ENCODE measurements around the gene CDH15. TPM values are rescaled to one million over a fixed set of nuclear protein-coding genes. Genes with fewer than 3 reads are reported as not detected.
A peak's percentile ranks its signal among the peaks of the same experiment; 100 is the strongest.

CDH15 gene
- total RNA-seq, 1 experiment from 2014 or later: 3.8 TPM

DNA sequence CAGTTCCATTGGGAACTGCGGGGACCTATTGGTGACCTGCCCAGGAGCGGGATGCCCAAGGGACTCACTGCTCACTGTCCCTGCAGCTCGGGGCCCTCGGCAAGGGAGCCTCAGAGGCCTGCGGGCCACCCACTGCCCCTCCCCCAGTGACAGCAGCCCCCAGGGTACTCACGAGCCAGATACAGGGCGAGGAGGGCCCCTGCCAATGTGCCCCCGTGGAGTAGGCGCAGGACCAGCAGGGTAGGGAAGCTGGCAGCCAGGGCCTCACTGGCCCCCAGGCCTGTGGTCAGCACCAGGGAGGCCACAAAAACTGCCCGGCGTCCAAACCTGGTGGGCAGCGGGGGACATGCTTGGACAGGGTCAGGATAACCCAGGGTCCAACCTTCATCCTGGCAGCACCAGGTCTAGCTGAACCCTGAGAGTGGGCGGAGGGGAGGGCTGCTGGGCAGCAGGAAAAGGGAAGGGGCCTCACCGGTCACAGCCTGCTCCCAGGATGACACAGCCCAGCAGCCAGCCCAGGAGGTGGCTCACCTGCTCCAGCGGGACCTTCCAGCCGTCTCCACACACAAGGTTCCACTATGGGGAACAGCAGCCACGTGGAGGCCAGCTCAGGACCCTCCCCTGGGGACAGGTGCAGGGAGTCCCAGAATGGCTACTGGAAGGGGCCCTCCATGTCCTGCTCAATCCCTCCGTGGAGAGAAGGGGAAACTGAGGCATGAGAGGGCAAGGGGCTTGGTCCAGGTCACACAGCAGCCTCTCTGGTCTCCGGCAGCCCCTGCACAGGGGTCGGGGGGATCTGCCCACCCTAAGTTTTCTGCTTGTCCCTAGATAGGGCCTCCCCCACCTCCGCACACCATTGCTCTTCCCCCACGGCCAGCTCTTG is 27.9 kb downstream of the CDH15 start (continued):
- TF ChIP-seq, protein P1, sequence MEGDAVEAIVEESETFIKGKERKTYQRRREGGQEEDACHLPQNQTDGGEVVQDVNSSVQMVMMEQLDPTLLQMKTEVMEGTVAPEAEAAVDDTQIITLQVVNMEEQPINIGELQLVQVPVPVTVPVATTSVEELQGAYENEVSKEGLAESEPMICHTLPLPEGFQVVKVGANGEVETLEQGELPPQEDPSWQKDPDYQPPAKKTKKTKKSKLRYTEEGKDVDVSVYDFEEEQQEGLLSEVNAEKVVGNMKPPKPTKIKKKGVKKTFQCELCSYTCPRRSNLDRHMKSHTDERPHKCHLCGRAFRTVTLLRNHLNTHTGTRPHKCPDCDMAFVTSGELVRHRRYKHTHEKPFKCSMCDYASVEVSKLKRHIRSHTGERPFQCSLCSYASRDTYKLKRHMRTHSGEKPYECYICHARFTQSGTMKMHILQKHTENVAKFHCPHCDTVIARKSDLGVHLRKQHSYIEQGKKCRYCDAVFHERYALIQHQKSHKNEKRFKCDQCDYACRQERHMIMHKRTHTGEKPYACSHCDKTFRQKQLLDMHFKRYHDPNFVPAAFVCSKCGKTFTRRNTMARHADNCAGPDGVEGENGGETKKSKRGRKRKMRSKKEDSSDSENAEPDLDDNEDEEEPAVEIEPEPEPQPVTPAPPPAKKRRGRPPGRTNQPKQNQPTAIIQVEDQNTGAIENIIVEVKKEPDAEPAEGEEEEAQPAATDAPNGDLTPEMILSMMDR (IDR thresholded peaks at IDR 0.05 in 2 of 3, conservative IDR thresholded peaks at IDR 0.05 in 1 of 3; ENCODE audit: borderline replicate concordance in 1 of 3, insufficient read depth in 1 of 3, low read depth in 2 of 3, low read length in 2 of 3): no peak

DNA sequence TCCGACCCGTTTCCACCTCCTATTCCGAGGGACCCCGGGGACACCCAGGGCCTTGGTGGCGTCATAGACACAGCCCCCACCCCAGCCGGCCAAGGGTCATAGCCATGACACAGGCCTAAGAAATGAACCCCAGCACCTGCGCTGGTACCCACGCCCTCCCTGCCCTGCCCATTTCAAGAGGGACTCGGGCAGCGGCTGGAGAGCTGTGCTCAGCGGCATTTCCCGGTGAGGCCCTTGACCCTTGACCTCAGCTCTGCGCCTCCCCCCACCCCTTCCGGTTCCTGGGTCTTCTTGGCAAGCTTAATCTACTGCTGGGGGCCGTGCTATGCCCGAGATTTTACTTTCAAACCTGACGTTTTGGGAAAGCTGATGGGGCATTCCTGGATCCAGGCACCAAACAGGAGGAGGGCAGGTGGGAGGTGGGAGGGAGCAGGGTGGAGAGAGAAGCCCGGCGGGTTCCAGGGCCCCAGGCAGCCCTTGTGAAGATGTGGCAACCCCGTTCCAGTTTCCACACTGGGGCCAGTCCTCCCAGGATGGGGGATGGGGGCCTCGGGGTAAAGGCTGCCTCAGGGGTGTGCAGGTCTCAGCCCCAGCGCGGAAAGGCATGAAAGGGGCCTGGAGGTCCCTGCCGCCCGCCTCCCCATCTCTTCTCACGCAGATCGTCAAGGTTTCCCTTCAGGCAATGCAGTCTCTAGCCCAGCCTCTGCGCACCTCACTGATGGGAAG is 28.7 kb downstream of the CDH15 start, which contains the start of gene SLC22A31:
Gene SLC22A31, minus strand, starts transcription at position 414 of the 726 bp plus-strand sequence. Its CDS starts 36 bp downstream, at position 378.
- TSS peak; percentile 58 for BruUV-seq (replicated peaks)
- no peak for TF ChIP-seq FOSL1 (IDR thresholded peaks at IDR 0.05; ENCODE audit: low read depth)
- TF ChIP-seq YY1 (IDR thresholded peaks at IDR 0.05; ENCODE audit: extremely low read depth, insufficient replicate concordance, low read depth, low read length): no peak
- TF ChIP-seq EZH2phosphoT487 (IDR thresholded peaks at IDR 0.05; ENCODE audit: borderline replicate concordance): no peak
- TF ChIP-seq, protein P2, sequence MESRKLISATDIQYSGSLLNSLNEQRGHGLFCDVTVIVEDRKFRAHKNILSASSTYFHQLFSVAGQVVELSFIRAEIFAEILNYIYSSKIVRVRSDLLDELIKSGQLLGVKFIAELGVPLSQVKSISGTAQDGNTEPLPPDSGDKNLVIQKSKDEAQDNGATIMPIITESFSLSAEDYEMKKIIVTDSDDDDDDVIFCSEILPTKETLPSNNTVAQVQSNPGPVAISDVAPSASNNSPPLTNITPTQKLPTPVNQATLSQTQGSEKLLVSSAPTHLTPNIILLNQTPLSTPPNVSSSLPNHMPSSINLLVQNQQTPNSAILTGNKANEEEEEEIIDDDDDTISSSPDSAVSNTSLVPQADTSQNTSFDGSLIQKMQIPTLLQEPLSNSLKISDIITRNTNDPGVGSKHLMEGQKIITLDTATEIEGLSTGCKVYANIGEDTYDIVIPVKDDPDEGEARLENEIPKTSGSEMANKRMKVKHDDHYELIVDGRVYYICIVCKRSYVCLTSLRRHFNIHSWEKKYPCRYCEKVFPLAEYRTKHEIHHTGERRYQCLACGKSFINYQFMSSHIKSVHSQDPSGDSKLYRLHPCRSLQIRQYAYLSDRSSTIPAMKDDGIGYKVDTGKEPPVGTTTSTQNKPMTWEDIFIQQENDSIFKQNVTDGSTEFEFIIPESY (IDR thresholded peaks at IDR 0.05; ENCODE audit: extremely low read depth, insufficient replicate concordance, low read length): no peak
- no peak for TF ChIP-seq SRF (IDR thresholded peaks at IDR 0.05; ENCODE audit: low read depth)
- no peak for TF ChIP-seq CEBPB (IDR thresholded peaks at IDR 0.05; ENCODE audit: low read depth)
- no peak for TF ChIP-seq ZFX (IDR thresholded peaks at IDR 0.05)
- no peak for TF ChIP-seq ELF1 (IDR thresholded peaks at IDR 0.05; ENCODE audit: borderline replicate concordance, low read depth)
- TF ChIP-seq POLR2AphosphoS5 (IDR thresholded peaks at IDR 0.05; ENCODE audit: low read depth, low read length): no peak
- TF ChIP-seq EGR1 (IDR thresholded peaks at IDR 0.05; ENCODE audit: low read depth): no peak
- TF ChIP-seq, protein P3, sequence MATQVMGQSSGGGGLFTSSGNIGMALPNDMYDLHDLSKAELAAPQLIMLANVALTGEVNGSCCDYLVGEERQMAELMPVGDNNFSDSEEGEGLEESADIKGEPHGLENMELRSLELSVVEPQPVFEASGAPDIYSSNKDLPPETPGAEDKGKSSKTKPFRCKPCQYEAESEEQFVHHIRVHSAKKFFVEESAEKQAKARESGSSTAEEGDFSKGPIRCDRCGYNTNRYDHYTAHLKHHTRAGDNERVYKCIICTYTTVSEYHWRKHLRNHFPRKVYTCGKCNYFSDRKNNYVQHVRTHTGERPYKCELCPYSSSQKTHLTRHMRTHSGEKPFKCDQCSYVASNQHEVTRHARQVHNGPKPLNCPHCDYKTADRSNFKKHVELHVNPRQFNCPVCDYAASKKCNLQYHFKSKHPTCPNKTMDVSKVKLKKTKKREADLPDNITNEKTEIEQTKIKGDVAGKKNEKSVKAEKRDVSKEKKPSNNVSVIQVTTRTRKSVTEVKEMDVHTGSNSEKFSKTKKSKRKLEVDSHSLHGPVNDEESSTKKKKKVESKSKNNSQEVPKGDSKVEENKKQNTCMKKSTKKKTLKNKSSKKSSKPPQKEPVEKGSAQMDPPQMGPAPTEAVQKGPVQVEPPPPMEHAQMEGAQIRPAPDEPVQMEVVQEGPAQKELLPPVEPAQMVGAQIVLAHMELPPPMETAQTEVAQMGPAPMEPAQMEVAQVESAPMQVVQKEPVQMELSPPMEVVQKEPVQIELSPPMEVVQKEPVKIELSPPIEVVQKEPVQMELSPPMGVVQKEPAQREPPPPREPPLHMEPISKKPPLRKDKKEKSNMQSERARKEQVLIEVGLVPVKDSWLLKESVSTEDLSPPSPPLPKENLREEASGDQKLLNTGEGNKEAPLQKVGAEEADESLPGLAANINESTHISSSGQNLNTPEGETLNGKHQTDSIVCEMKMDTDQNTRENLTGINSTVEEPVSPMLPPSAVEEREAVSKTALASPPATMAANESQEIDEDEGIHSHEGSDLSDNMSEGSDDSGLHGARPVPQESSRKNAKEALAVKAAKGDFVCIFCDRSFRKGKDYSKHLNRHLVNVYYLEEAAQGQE (IDR thresholded peaks at IDR 0.05; ENCODE audit: low read depth): no peak
- TF ChIP-seq TCF7L2 (IDR thresholded peaks at IDR 0.05; ENCODE audit: borderline replicate concordance, extremely low read depth, insufficient read depth, insufficient read length): no peak
- TF ChIP-seq EZH2 (IDR thresholded peaks at IDR 0.05): no peak

More for the DNA sequence above, 28.7 kb downstream of the CDH15 start, which contains the start of gene SLC22A31:
- H3K4me2 ChIP-seq (ENCODE audit: low read length): peak within 1 kb of the TSS; percentile 75
- H3K9ac ChIP-seq (ENCODE audit: low read length): peak within 1 kb of the TSS; percentile 60
- ChIA-PET POLR2A (no interaction called here), RAD21 (ENCODE audit: low non-redundant PET in 1 of 2, low total read pairs in 2 of 2, uncharacterized antibody in 2 of 2, unreplicated experiment in 2 of 2) (no interaction called here), CTCF (interaction anchor here (1.4 kb wide), 1 partner anchor 29 kb away, joined by 3 read pairs; the partner anchor contains the start of gene CDH15)
- H3K36me3 ChIP-seq (ENCODE audit: control insufficient read depth in 1 of 2, insufficient read depth in 2 of 2, low read length in 2 of 2): no peaks in the 10 kb centered on the region
- H3K79me2 ChIP-seq (ENCODE audit: insufficient read depth, low read length): no peaks in the 10 kb centered on the region
- H3K9me3 ChIP-seq (ENCODE audit: control insufficient read depth in 1 of 2, insufficient read depth in 1 of 2, low read depth in 1 of 2, low read length in 2 of 2): no peaks in the 10 kb centered on the region
- intact Hi-C loops (cut with micrococcal nuclease): loop anchor here (2.0 kb wide), 1 partner anchor 29 kb away; the partner anchor contains the start of gene CDH15
- H3K4me1 ChIP-seq (ENCODE audit: control insufficient read depth in 1 of 2, insufficient read depth in 2 of 2, low read length in 2 of 2): peaks cover 5 to 22% of the 10 kb centered on the region in 2 experiments
- DNase-seq (ENCODE audit: low read depth, low spot score) (no peak), ATAC-seq (no peak; the same call in 1 of the 2 replicates)
- peak within 1 kb of the TSS; percentile 60; the same call in 1 of the 2 replicates for H3K27ac ChIP-seq (ENCODE audit: low read depth, low read length)
- no peak within 1 kb of the TSS for H2AFZ ChIP-seq (ENCODE audit: low read depth, low read length, poor library complexity, severe bottlenecking)
- no peaks in the 10 kb centered on the region for H3K27me3 ChIP-seq (ENCODE audit: insufficient read depth, low read length)
- no peaks in the 10 kb centered on the region for H4K20me1 ChIP-seq (ENCODE audit: insufficient read depth)
- no peaks in the 10 kb centered on the region for H3K9me2 ChIP-seq (ENCODE audit: insufficient read depth)
- peak within 1 kb of the TSS; percentile 53 to 57 for H3K4me3 ChIP-seq (replicated peaks in 1 of 2; ENCODE audit: low read depth in 1 of 2, low read length in 2 of 2)

Data from HCT116 (cell line).